ENCODE measurements around the gene BEST1.

The BEST1 gene

GRCh38 chr11:61967924-61968757 lies 18.0 kb downstream of the BEST1 start:
- TF ChIP-seq, protein P1, sequence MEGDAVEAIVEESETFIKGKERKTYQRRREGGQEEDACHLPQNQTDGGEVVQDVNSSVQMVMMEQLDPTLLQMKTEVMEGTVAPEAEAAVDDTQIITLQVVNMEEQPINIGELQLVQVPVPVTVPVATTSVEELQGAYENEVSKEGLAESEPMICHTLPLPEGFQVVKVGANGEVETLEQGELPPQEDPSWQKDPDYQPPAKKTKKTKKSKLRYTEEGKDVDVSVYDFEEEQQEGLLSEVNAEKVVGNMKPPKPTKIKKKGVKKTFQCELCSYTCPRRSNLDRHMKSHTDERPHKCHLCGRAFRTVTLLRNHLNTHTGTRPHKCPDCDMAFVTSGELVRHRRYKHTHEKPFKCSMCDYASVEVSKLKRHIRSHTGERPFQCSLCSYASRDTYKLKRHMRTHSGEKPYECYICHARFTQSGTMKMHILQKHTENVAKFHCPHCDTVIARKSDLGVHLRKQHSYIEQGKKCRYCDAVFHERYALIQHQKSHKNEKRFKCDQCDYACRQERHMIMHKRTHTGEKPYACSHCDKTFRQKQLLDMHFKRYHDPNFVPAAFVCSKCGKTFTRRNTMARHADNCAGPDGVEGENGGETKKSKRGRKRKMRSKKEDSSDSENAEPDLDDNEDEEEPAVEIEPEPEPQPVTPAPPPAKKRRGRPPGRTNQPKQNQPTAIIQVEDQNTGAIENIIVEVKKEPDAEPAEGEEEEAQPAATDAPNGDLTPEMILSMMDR (IDR thresholded peaks at IDR 0.05; ENCODE audit: borderline replicate concordance, control extremely low read depth, extremely low read depth, insufficient read depth, missing control alignments): no peak
- DNase-seq (ENCODE audit: low spot score): peak; percentile 70
- in situ Hi-C loops (cut with MboI; ENCODE audit: low sequenced_read_pairs, unreplicated experiment): loop anchor here (10.0 kb wide), 1 partner anchor 107 kb away; no protein-coding TSS in a partner anchor

DNA sequence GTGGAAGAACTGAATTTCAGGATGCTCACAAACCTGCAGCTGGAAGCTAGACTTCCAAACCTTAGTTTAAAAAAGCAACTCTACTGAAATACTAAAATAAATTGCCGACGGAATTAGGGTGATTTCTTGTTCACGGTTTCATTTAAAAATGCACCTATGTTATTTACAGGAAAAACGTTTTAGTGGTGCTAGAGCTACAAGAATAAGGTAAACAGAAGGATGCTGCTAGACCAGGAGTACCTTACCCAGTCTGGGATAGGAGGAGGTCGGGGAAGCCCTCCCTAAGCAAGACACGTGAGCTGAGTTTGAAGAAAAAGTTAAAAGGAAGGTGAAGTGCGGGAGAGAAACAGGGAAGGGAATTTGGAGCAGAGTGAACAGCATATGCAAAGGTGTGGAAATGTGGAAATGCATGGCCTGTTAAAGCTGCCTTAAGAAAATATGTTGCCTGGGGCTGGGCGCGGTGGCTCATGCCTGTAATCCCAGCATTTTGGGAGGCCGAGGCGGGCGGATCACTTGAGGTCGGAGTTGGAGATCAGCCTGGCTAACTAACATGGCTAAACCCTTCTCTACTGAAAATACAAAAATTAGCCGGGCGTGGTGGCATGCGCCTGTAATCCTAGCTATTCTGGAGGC lies 18.7 kb downstream of the BEST1 start:
- TF ChIP-seq, protein P1 (IDR thresholded peaks at IDR 0.05; ENCODE audit: borderline replicate concordance, control extremely low read depth, extremely low read depth, insufficient read depth, missing control alignments): no peak
- no peak for DNase-seq (ENCODE audit: low spot score)
- in situ Hi-C loops (cut with MboI; ENCODE audit: low sequenced_read_pairs, unreplicated experiment): loop anchor here (10.0 kb wide), 1 partner anchor 106 kb away; no protein-coding TSS in a partner anchor

DNA sequence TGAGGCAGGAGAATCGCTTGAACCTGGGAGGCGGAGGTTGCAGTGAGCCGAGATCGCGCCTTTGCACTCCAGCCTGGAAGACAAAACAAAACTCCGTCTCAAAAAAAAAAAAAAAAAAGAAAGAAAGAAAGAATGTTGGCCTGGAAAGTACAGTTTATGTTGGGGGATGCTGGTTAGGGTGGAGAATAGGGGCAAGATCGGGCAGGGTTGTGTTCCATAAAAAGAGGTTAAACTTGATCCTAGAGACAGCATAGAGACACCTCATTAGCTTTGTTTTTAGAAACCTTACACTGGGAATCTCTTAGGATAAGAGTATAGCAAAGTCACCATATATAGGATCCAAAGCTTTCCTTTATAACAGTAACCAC lies 19.2 kb downstream of the BEST1 start:
- TF ChIP-seq, protein P1 (IDR thresholded peaks at IDR 0.05; ENCODE audit: borderline replicate concordance, control extremely low read depth, extremely low read depth, insufficient read depth, missing control alignments): no peak
- in situ Hi-C loops (cut with MboI; ENCODE audit: low sequenced_read_pairs, unreplicated experiment): loop anchor here (10.0 kb wide), 1 partner anchor 105 kb away; no protein-coding TSS in a partner anchor
- no peak for DNase-seq (ENCODE audit: low spot score)

DNA sequence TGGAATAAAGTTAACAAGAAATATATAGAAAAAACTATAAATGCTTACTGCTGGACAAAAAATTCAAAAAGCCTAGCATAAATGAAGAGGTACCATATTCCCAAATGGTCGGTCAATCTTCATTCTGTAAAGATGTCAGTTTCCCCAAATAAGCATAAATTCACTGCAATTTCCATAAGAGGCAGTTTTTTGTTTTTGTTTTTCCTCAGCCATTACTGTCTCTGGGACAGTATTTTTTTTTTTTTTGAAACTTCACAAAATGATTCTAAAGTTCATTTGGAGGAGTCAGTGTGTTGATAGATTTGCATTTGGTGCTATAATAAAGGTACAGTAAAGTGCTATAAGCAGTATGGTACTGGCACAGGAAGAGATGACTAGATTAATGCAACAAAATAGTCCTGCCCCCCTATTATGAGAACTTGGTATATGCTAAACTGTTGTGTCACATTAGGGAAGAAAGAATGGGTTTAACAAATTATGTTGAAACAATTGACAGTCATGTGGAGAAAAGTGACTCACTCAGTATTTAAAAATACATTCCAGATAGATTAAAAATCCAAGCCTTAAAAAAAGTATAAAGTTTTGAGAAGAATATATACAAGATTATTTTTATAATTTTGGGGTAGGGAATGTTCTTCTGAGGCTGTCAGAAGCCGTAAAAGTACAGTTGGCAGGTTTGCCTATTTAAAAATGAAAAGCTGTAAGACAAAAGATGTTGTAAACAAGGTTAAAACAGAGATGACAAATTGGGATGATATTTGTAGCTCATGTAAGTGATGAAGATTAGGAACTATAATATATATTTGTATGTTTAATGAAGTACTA lies 19.9 kb downstream of the BEST1 start:
- no peak for DNase-seq (ENCODE audit: low spot score)
- in situ Hi-C loops (cut with MboI; ENCODE audit: low sequenced_read_pairs, unreplicated experiment): loop anchor here (10.0 kb wide), 1 partner anchor 105 kb away; no protein-coding TSS in a partner anchor
- TF ChIP-seq, protein P1 (IDR thresholded peaks at IDR 0.05; ENCODE audit: borderline replicate concordance, control extremely low read depth, extremely low read depth, insufficient read depth, missing control alignments): no peak

DNA sequence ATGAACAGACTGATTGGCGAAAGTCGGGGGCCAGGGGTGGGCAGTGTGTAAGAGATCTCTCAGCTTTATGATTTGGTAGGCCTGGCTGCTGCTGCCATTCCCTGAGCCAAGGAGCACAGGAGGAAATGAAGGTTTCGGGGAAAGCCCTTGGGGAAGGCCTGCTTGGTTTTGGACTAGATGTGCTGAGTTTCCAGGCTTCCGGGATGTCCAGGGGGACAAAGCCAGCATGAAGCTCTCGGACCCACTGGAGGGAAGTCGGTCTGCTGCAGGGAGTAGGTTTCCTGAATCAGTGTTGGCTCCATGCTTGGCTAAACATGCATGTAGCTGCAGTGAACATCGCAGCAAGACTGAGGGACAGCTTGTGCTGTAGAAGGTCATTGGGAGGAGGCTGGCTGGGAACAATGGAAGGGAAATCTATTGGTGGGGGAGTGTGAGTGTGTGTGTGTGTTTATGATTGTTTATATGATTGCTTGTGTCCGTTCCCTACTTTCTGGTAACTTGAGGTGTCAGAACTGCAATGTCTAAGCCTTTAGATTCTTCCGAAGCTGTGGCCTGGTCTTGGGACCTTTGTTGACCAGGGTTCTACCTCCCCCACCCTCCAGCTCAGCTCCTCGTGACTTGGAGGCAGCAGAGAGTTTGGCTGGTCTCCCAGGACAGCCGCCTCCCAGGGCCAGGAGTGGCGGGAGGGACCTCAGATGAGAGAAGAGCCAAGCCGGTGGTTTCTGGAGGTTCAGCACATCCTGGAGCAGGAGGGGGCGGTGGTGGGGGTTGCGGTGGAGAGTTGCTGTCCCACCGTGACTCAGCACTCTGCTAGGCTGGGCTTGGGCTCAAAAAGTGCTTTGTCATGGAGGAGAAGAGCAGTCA lies 21.3 kb downstream of the BEST1 start:
- TF ChIP-seq, protein P1 (IDR thresholded peaks at IDR 0.05; ENCODE audit: borderline replicate concordance, control extremely low read depth, extremely low read depth, insufficient read depth, missing control alignments): no peak
- DNase-seq (ENCODE audit: low spot score): peak; percentile 74
- in situ Hi-C loops (cut with MboI; ENCODE audit: low sequenced_read_pairs, unreplicated experiment): no loop called here

All from GM13976 (cell line).